Chondrocyte (in vitro differentiated cells): ENCODE data around the gene FOXD1. TPM values are rescaled to one million over a fixed set of nuclear protein-coding genes. Genes with fewer than 3 reads are reported as not detected.

Experiments used
- DNase-seq: peaks from one replicate; pipeline ENCODE4 v3.0.0; 2021; ENCODE audit warnings: mixed read lengths, low spot score
- H3K27ac Mint-ChIP-seq: one replicate; pipeline ENCODE4 v1.8.0; 2021; ENCODE audit warnings: mild to moderate bottlenecking, moderate library complexity, mixed read lengths; ENCODE audit not compliant: unreplicated experiment
- H3K27me3 Mint-ChIP-seq: 2 replicates; pipeline ENCODE4 v1.8.0; 2021; ENCODE audit warnings: low read depth, mixed read lengths
- H3K36me3 Mint-ChIP-seq: 2 replicates; pipeline ENCODE4 v1.8.0; 2021; ENCODE audit warnings: low read depth, mixed read lengths
- H3K4me1 Mint-ChIP-seq: 2 replicates; pipeline ENCODE4 v1.8.0; 2021; ENCODE audit warnings: low read depth, mild to moderate bottlenecking, mixed read lengths
- H3K4me3 Mint-ChIP-seq: one replicate; pipeline ENCODE4 v1.8.0; 2021; ENCODE audit warnings: mild to moderate bottlenecking, moderate library complexity, mixed read lengths; ENCODE audit not compliant: unreplicated experiment
- H3K9me3 Mint-ChIP-seq: 2 replicates; pipeline ENCODE4 v1.8.0; 2021; ENCODE audit warnings: low read depth, mixed read lengths
- CTCF ChIP-seq: fragments of 200-600 bp; sonication (generic); IDR thresholded peaks from 2 replicates; pipeline ENCODE4 v1.5.0; 2021; ENCODE audit warnings: antibody characterized with exemption, mild to moderate bottlenecking, moderate library complexity
- total RNA-seq: library from RNA; stranded (reverse); gene quantifications from 3 replicates; pipeline ENCODE4 v1.2.1, GENCODE V29; 2021

Gene FOXD1
- total RNA-seq, 1 donor from 2014 or later, result 28.6 TPM

DNA sequence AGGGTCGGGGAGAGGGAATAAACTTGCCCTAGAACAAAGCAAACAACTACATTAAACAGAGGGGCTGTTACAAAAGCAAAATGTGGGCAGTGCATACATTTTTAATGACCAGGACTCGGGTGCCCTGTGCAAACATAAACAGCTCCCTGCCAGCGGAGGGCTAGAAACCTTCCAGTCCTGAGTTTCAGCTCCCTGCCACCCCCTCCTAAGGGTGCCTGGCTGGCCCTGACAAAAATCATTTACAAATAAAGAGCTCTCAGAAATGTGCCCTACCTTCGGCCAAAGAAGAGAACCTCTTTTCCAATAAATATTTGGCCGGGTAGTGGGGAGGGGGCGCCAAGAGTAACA is 29.5 kb downstream of the FOXD1 start:
- H3K27ac Mint-ChIP-seq, result peak overlapping the region; percentile 6
- H3K27me3 Mint-ChIP-seq, result peaks cover 13% of the 10 kb centered on the region
- H3K4me3 Mint-ChIP-seq, result peak overlapping the region; percentile 62
- H3K36me3 Mint-ChIP-seq, result peaks cover 2% of the 10 kb centered on the region
- TF ChIP-seq CTCF, result no peak
- peaks cover 46% of the 10 kb centered on the region for H3K4me1 Mint-ChIP-seq
- peaks cover 2% of the 10 kb centered on the region for H3K9me3 Mint-ChIP-seq
- DNase-seq, result no peak

GRCh38 chr5:73418244-73418691 is 30.3 kb downstream of the FOXD1 start:
- Mint-ChIP-seq H3K4me3 (no peak overlapping the region), H3K36me3 (peaks cover 2% of the 10 kb centered on the region), H3K27ac (peak overlapping the region; percentile 37), H3K27me3 (peaks cover 13% of the 10 kb centered on the region), H3K4me1 (peaks cover 47% of the 10 kb centered on the region), H3K9me3 (peaks cover 2% of the 10 kb centered on the region)
- no peak for TF ChIP-seq CTCF
- DNase-seq, result no peak

GRCh38 chr5:73417303-73418034 is 31.1 kb downstream of the FOXD1 start:
- DNase-seq, result no peak
- no peak for TF ChIP-seq CTCF
- Mint-ChIP-seq H3K27me3 (peaks cover 13% of the 10 kb centered on the region), H3K4me1 (peaks cover 55% of the 10 kb centered on the region), H3K9me3 (peaks cover 2% of the 10 kb centered on the region), H3K27ac (peak overlapping the region; percentile 37), H3K36me3 (peaks cover 4% of the 10 kb centered on the region), H3K4me3 (no peak overlapping the region)

DNA sequence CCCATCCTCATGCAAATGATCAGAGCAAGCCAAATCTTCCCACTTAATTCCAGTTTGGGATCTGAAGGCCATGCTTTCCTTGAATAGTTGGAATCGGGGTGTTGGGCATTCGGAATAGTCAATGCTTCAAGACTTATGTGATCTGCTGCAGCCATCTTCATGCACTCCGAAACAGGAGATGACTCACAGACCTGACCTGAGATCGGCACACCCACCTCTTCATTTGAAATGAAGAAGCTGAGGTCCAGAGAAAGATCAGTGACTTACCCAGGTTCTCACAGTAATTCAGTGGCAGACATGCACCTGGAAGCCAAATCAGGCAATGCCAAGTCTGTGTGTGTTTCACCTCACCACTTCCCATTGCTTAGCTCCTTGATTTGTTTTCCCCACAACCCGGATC is 33.0 kb downstream of the FOXD1 start:
- DNase-seq, result no peak
- no peak overlapping the region for H3K4me3 Mint-ChIP-seq
- H3K36me3 Mint-ChIP-seq, result peaks cover 4% of the 10 kb centered on the region
- no peak for TF ChIP-seq CTCF
- peaks cover 52% of the 10 kb centered on the region for H3K4me1 Mint-ChIP-seq
- peaks cover 2% of the 10 kb centered on the region for H3K9me3 Mint-ChIP-seq
- H3K27ac Mint-ChIP-seq, result no peak overlapping the region
- peaks cover 6% of the 10 kb centered on the region for H3K27me3 Mint-ChIP-seq

DNA sequence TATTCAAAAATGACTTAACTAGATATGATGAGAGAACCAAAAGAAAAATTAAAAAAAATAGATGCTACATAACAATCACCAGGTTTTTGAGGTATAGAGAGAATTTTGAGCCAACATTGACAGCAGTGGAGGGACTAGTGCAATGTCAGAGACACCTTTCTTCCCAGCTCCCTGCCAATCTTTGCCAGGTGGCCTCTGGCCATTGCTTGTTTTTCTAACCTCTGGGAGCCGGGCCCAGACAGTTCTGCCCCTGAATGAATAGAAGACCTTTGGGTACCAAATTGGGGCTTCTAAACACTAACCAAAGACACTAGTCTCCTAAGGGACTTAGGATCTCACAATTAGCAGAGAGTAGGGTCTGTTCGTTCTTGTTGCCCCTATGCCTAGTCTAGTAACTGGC is 33.4 kb downstream of the FOXD1 start:
- DNase-seq, result no peak
- peaks cover 47% of the 10 kb centered on the region for H3K4me1 Mint-ChIP-seq
- no peak overlapping the region for H3K27ac Mint-ChIP-seq
- no peak for TF ChIP-seq CTCF
- H3K9me3 Mint-ChIP-seq, result peaks cover 2% of the 10 kb centered on the region
- no peak overlapping the region for H3K4me3 Mint-ChIP-seq
- H3K36me3 Mint-ChIP-seq, result peaks cover 4% of the 10 kb centered on the region
- H3K27me3 Mint-ChIP-seq, result peaks cover 2% of the 10 kb centered on the region
